NB4 (cell line): Measurements from ENCODE around the gene NSMF.

ENCODE experiments used
- DNase-seq: peaks from one replicate; pipeline ENCODE4 v3.0.0; 2010; ENCODE audit warnings: low read depth
- H3K4me3 ChIP-seq: one replicate; pipeline ENCODE4 v1.5.1; 2011; ENCODE audit warnings: mild to moderate bottlenecking, low read depth, low read length, moderate library complexity
- MYC ChIP-seq: IDR thresholded peaks from 2 replicates; pipeline ENCODE4 v1.6.1; 2011; ENCODE audit warnings: low read depth, low read length
- POLR2A ChIP-seq: IDR thresholded peaks from 2 replicates; pipeline ENCODE4 v1.6.1; 2011; ENCODE audit warnings: mild to moderate bottlenecking; ENCODE audit not compliant: insufficient read length; ENCODE audit errors: extremely low read depth
- TF ChIP-seq, protein P1 (sequence below): IDR thresholded peaks from one replicate; pipeline ENCODE4 v1.5.1; 2012; ENCODE audit warnings: low read depth, low read length
- TF ChIP-seq, protein P2 (sequence below): IDR thresholded peaks from 2 replicates; pipeline ENCODE4 v1.6.1; 2011; ENCODE audit warnings: low read depth, low read length

NSMF gene

DNA sequence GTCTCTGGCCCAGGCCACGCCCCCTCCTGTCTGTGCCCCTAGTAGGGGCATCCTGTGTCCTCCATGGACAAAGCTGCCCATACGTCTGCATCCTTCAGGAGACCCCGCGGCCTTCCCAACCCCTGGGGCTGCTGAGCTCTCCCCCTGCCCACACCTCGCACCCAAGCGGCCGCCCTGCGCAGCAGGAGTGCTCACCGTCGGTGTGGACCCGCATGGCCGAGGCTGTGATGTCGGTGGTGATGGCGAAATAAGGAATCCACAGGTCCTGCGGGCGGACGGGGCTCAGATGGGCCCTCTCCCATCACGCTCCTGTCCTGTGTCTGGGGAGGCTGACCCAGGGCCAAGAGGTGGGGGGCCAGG, 4.8 kb upstream of the NSMF start:
- no peak overlapping the region for H3K4me3 ChIP-seq
- DNase-seq = no peak
- TF ChIP-seq, protein P1, sequence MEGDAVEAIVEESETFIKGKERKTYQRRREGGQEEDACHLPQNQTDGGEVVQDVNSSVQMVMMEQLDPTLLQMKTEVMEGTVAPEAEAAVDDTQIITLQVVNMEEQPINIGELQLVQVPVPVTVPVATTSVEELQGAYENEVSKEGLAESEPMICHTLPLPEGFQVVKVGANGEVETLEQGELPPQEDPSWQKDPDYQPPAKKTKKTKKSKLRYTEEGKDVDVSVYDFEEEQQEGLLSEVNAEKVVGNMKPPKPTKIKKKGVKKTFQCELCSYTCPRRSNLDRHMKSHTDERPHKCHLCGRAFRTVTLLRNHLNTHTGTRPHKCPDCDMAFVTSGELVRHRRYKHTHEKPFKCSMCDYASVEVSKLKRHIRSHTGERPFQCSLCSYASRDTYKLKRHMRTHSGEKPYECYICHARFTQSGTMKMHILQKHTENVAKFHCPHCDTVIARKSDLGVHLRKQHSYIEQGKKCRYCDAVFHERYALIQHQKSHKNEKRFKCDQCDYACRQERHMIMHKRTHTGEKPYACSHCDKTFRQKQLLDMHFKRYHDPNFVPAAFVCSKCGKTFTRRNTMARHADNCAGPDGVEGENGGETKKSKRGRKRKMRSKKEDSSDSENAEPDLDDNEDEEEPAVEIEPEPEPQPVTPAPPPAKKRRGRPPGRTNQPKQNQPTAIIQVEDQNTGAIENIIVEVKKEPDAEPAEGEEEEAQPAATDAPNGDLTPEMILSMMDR = no peak
- TF ChIP-seq, protein P2, sequence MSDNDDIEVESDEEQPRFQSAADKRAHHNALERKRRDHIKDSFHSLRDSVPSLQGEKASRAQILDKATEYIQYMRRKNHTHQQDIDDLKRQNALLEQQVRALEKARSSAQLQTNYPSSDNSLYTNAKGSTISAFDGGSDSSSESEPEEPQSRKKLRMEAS = no peak
- TF ChIP-seq MYC (no peak), POLR2A (no peak)

DNA sequence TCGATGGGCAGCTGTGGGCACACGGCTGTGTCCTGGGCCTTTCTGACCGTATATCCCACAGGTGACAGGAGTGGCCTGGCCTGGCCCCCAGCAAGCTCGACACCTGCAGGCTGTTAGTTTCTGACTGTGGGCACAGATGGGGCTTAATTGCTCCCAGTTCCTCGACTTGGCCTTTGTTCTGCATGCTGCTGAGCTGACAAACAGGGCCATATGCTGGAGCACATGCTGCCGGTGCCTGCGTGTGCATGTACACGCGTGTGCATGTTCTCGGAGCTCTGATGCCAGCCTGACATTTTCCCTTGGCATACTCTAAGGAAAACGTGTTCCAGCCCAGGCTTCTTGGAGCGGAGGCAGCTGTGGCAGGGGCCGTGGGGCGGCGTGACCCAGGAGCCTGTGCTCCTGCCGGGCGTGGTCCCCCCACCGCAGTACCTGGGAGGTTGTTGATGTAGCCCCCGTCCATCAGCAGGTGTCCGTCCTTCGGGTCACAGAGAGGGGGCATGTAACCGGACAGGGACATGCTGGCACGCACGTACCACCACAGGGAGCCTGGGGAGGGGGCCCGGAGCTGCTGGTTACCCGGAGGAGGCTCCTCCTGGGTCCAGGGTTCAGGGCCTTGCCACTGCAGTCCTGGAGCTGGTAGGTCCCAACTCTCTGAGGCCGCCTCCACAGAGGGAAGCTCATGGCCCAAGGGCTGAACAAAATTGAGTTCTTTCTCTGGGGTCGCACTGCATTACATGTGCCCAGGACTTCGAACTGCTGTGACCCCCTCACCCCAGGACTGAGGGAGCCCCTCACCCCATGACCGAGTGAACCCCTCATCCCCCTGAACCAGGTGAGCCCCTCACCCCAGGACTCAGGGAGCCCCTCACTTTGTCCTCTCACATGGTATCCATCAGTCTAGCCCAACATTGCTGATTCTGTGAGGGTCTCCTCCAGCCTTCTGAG, 4.1 kb upstream of the NSMF start:
- no peak overlapping the region for H3K4me3 ChIP-seq
- DNase-seq = no peak
- TF ChIP-seq, protein P2 = no peak
- TF ChIP-seq MYC (no peak), POLR2A (no peak)
- TF ChIP-seq, protein P1 = no peak

DNA sequence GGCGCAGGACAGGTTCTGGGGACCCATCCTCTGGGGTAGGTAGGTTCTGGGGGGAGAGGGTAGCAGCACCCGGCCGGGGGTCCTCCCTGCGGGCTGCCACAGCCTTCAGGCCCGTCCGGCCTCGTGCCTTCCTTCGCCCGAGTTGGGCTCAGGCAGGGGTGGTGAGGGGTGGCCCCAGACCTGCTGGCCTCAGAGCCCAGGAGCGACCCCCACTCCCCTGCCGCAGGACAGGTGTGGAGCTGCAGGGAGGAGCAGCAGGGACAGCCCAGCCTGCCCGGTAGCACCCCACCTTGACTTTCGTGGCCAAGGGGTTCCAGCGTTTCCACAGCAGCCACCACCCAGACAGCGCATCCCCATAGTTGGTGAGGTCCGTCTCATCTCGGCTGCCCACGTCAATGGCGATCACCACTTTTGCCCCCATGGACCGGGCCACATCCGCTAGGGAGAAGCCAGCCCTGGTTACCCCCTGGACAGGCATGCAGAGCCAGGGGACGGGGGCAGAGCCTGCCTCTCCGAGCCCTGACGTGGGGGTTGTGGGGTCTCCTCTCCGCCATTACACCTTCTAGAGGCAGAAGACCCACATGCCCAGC, 3.4 kb upstream of the NSMF start:
- no peak for DNase-seq
- TF ChIP-seq, protein P2 = no peak
- TF ChIP-seq, protein P1 = no peak
- H3K4me3 ChIP-seq = no peak overlapping the region

DNA sequence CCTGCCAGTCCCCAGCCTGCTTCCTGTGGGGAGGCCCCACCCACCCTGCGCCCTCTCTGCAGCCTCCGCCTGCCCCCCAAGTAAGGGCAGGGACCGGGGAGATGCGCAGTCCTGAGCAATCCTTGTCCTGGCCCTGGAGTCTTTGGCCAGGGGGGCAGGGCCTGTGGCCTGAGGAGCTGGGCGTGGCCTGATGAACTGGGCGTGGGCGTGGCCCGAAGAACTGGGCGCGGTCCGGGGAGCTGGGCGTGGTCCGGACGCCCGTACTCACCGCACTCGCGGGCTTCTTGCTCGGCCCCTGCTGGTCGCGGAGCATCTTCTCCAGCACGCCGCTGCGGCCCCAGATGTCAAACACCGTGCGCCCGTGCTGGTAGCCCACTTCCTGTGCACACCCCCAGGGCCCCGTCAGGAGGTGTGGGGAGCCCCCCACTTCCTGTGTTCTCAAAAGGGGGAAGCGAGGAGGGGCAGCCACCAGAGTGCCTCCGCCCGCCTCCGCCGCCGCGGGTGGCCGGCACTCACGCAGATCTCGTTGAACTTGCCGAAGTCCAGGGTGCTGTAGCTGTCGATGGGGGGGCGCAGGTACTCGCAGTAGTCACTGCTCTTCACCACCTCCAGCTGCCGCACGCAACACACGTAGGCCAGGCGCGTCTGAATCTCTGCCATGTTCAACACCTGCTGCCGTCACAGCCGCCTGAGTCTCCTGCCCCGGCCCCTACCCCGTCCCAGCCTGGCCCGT, 2.7 kb upstream of the NSMF start:
- peak; percentile 87 for DNase-seq
- H3K4me3 ChIP-seq = no peak overlapping the region
- no peak for TF ChIP-seq POLR2A
- TF ChIP-seq, protein P2 = no peak
- TF ChIP-seq MYC = no peak
- TF ChIP-seq, protein P1 = no peak

DNA sequence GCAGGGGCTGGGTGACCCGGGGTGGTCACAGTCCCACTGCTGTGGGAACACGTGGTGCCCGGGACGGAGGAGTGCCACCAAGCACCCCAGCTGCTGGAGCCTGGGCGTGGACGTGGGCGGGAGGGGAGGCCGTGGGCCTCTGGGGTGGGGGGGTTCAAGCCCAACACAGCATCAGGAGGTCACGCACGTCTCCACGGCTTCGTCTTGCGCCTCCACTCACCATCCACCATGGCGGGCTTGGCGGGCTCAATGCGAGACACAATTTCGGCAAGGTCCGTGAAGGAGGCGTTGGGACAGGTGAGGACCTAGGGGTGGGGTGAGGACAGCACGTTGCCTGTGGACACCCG, 2.2 kb upstream of the NSMF start:
- TF ChIP-seq MYC (no peak), POLR2A (no peak)
- TF ChIP-seq, protein P2 = no peak
- TF ChIP-seq, protein P1 = no peak
- H3K4me3 ChIP-seq = no peak overlapping the region
- no peak for DNase-seq
